Measurements from ENCODE around the gene RERE. TPM values are rescaled to one million over a fixed set of nuclear protein-coding genes. Genes with fewer than 3 reads are reported as not detected.
A peak's percentile ranks its signal among the peaks of the same experiment; 100 is the strongest.

Gene RERE
- total RNA-seq, 1 experiment from 2014 or later = 217 TPM

GRCh38 chr1:8666389-8667167 lies 150.9 kb downstream of the RERE start:
- DNase-seq (ENCODE audit: low read depth, low spot score) = no peak
- ATAC-seq = no peak
- no TSS peak for BruUV-seq (replicated peaks)
- Histone ChIP-seq H3K27ac (ENCODE audit: low read length) (peak overlapping the region; percentile 14; the same call in 1 of the 2 replicates), H3K27me3 (ENCODE audit: control insufficient read depth, insufficient read depth, low read length) (no peaks in the 10 kb centered on the region), H3K4me1 (ENCODE audit: control insufficient read depth, insufficient read depth, low read length) (peaks cover 87% of the 10 kb centered on the region), H3K4me3 (ENCODE audit: low read depth in 2 of 2, low read length in 2 of 2) (no peak overlapping the region), H3K36me3 (ENCODE audit: control insufficient read depth, insufficient read depth, low read length) (no peaks in the 10 kb centered on the region), H3K9me3 (ENCODE audit: control insufficient read depth, insufficient read depth, low read depth, low read length) (no peaks in the 10 kb centered on the region)
- TF ChIP-seq SIN3A (IDR thresholded peaks at IDR 0.05; ENCODE audit: borderline replicate concordance, insufficient read depth, low read depth, low read length) (no peak), TCF7L2 (IDR thresholded peaks at IDR 0.05; ENCODE audit: low read depth, low read length) (no peak), POLR2AphosphoS5 (IDR thresholded peaks at IDR 0.05; ENCODE audit: low read depth, low read length) (no peak), REST (IDR thresholded peaks at IDR 0.05; ENCODE audit: insufficient read depth in 1 of 2, low read depth in 2 of 2, low read length in 1 of 2) (no peak), CTCF (IDR thresholded peaks at IDR 0.05) (no peak)
- ChIA-PET POLR2A (interaction anchor here (0.9 kb wide), 1 partner anchor 13 kb away, joined by 4 read pairs; no protein-coding TSS in a partner anchor), CTCF (interaction anchor here (0.5 kb wide), 1 partner anchor 50 kb away, joined by 3 read pairs; no protein-coding TSS in a partner anchor)
- in situ Hi-C loops (cut with HindIII; ENCODE audit: low pct_unique_long_range_greater_than_20kb, low sequenced_read_pairs) (no loop called here), intact Hi-C loops (cut with micrococcal nuclease; ENCODE audit: unreplicated experiment) (no loop called here)

GRCh38 chr1:8665833-8666232 lies 151.6 kb downstream of the RERE start:
- BruUV-seq (replicated peaks) = no TSS peak
- intact Hi-C loops (cut with micrococcal nuclease; ENCODE audit: unreplicated experiment) = no loop called here
- POLR2A ChIA-PET = no interaction called here

More at GRCh38 chr1:8665833-8666232, 151.6 kb downstream of the RERE start:
- no peaks in the 10 kb centered on the region for H3K9me3 ChIP-seq (ENCODE audit: control insufficient read depth, insufficient read depth, low read depth, low read length)
- no peaks in the 10 kb centered on the region for H3K27me3 ChIP-seq (ENCODE audit: control insufficient read depth, insufficient read depth, low read length)
- H3K4me1 ChIP-seq (ENCODE audit: control insufficient read depth, insufficient read depth, low read length) = peaks cover 87% of the 10 kb centered on the region
- H3K27ac ChIP-seq (ENCODE audit: low read length) = peak overlapping the region; percentile 14; the same call in 1 of the 2 replicates
- no peak overlapping the region for H3K4me3 ChIP-seq (ENCODE audit: low read depth in 2 of 2, low read length in 2 of 2)
- ATAC-seq = no peak
- in situ Hi-C loops (cut with HindIII; ENCODE audit: low pct_unique_long_range_greater_than_20kb, low sequenced_read_pairs) = no loop called here
- DNase-seq (ENCODE audit: low read depth, low spot score) = no peak
- H3K36me3 ChIP-seq (ENCODE audit: control insufficient read depth, insufficient read depth, low read length) = no peaks in the 10 kb centered on the region
- CTCF ChIA-PET = no interaction called here
- no peak for TF ChIP-seq SIN3A (IDR thresholded peaks at IDR 0.05; ENCODE audit: borderline replicate concordance, insufficient read depth, low read depth, low read length)
- TF ChIP-seq POLR2AphosphoS5 (IDR thresholded peaks at IDR 0.05; ENCODE audit: low read depth, low read length) = no peak
- no peak for TF ChIP-seq REST (IDR thresholded peaks at IDR 0.05; ENCODE audit: insufficient read depth in 1 of 2, low read depth in 2 of 2, low read length in 1 of 2)
- TF ChIP-seq CTCF (IDR thresholded peaks at IDR 0.05) = no peak
- TF ChIP-seq TCF7L2 (IDR thresholded peaks at IDR 0.05; ENCODE audit: low read depth, low read length) = no peak

Data from Panc1 (cell line).